HuH-7.5 (cell line): ENCODE data around the gene RPA3.

Source experiments
- DNase-seq: peaks from one replicate; pipeline ENCODE4 v3.0.0; 2011; ENCODE audit warnings: low spot score

Gene RPA3

DNA sequence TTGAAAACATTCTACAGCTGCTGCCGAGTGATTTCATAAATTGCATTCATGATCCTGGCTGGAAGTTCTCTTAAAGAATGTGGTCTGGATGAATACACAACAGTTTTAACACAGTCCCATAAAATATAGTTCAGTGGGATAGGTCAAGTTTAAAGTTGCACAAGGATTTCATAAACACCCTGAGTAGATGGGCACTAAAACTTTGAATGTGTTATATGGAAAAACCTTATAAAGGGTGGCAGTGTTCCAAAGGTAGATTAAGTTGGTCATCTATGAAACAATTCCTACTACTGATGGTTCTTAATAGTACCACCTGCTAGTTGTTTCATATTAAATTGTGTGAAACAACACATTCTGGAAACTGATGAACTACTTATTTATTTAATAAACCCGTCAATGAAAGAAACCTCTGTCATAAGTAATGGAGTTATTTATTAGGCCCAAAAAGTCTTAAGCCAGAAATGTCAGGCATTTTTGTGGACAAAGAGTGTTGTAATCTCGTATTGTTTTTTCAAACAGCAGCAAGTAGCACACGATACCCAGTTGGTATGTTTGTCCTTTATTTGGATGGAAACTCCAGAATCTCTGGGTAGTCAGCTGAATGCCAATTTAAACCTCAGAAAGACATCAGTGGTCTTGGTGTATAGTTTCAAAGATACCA, 14.3 kb upstream of the RPA3 start:
- no peak for DNase-seq

DNA sequence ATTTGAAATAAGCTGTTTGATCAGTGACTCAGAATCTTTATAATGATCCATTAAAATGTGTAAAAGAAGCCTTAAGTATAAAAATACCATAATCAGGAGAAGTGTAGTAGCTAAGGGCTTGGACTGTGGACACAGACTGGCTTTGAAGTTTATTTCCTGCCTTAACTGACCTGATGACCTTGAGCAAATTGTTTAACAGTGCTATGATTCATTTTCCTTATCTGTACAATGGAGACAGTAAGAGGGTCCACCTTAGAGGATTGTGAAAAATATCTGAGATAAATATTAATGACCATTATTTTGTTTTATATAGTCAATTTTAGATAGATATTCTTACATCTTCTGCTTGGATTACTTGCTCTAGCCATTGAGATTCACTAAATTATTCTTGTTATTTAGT, 13.3 kb upstream of the RPA3 start:
- DNase-seq: peak; percentile 27

DNA sequence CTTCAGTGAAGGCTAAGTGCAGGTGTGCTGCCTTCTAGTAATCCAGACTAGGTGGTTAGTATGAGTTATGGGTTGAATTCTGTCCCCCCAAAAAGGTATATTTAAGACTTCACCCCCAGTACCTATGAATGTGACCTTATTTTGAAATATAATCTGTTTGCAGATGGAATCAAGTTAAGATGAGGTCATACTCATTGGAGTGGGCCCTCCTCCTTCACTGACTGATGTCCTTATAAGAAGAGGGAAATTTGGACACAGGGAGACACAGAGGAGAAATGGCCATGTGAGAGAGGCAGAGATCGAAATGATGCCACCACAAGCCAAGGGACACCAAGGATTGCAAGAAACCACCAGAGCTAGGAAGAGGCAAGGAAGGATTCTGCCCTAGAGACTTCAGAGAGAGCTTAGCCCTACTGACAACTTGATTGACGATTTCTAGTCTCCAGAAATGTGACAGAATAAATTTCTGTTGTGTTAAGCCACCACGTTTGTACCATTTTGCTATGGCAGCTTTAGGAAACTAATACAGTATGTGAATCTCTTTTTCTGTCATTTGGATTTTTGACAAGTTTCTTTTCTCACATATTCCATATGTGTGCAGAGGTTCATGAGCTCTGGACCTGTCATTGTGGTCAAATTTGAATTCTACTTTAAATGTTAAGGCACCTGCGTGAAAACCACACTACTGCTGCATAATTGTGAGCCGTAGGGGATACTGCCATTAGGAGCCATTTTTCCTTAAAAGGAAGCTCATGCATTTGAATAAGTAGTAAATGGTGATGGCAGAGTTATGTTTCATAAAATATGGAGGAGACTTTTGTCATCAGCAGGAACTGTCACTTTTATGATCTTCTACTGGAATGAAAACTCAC, 2.6 kb upstream of the RPA3 start:
- DNase-seq: no peak

DNA sequence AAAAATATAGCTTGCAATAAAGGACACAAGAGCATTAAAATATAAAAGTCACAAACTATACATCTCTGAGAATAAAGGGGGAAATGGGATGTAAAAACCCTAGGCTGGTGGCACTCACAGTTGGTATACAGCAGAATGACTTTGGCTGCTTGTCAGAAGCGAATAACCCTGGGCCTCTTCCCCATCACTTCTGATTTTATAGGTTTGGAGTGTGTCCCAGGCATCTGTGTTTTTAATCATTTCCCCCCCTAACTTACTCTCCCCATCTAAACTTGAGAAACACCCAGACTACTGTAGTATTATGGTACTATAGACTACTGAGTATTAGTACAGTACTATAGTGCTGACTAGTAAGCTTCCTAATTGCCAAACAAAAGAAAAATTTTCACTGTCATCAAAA, 1.8 kb upstream of the RPA3 start:
- no peak for DNase-seq

DNA sequence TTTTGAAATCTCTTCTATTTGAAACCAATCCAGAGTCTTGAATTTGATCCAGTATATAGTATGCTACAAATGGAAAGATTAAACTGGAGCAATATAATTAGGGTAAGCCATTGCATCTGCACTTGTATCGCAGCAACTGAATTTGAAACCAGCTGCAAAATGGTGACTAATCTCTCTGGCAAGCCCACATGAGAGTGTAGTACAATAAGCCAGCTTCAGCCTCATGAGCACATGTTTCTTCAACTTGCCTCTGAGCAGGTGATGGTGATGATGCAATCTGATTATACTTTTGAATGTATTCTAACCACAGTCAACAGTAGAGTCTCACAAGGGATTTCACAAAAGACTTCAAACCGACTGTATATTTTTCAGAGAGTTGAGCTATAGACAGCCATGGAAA, 829 bp upstream of the RPA3 start:
- DNase-seq: no peak

DNA sequence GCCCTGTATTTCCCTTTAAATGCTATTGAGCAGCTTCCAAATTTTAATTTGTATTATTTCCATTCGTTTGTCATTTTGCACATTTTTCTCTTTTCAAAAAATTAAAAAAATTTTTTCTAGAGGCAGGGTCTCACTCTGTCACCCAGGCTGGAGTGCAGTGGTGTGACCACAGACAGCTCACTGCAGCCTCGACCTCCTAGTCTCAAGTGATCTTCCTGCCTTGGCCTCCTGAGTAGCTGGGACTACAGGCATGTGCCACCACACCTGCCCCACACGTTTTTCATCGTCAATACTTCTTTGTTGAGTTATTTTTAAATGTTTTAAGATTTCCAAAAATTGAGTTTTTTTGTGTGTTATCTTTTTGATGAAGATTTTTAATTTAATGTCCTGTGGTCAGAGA, 4.7 kb downstream of the RPA3 start:
- DNase-seq: no peak

DNA sequence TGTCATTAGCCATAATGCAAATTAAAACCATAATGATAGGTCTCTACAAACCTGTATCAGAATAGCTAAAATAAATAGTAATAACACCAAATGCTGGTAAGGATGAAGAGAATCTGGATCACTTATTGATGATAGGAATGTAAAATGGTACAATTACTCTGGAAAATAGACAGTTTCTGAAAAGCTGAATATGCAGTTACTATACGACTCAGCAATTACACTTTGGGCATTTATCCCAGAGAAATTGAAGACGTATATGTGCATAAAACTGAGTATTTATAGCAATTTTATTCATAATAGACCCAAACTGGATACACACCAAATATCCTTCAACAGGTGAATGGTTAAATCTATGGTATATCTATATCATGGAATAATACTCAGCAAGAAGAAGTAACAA, 7.9 kb downstream of the RPA3 start:
- DNase-seq: no peak

DNA sequence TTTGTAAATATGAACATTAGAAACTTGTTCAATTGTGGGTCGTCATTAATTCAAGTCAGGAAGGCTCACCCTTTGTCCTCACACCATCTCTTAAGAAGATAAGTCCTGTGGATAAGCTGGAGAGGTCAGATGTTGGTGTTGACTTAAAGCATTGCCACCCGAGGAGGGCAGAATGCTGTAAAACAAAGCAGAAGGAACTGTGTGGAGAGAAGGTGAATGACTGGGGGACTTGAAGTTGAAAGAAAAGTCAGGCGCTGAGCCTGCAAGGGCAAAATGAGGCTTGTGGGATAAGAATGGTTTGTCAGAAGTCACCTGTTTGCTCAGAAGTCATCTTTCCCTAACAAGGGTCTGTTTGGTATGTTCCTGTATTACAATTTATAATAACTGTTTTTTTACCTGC, 9.1 kb downstream of the RPA3 start:
- no peak for DNase-seq

DNA sequence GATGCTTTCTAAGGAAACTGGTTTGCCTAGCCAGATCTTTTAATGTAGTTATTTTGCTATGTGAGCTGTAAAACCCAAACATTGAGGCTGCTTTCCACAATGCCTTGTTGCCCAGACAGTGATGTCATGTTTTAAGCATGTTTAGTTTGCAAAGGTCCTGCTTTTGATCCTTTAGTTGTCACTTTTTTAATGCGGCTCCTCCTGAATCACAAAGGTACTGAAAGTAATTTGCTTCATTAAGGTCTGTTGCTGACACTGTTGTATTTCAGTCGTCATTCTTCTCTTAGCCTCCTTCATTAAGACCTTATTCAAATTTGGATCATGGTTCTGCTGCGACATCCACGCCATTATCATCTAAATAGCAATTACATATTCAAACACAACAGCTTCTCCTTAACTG, 10.6 kb downstream of the RPA3 start:
- no peak for DNase-seq

DNA sequence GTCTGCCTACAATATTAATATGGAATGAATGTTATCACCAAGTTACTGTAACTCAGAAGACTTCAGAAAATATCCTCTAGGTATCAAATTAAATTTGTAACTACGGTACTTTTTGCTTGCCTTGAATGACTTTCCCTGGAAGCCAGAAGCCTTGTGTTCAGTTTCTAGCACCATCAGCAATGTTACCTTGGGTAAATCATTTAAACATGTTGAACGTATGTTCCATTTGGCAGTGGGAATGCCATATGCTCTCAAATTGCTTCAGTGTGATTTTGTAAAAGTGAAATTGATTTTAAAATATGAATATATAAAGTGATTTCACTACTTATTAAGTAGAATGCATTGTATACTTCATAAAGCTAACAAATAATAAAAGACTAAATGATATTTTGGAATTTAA, 11.2 kb downstream of the RPA3 start:
- DNase-seq: no peak

DNA sequence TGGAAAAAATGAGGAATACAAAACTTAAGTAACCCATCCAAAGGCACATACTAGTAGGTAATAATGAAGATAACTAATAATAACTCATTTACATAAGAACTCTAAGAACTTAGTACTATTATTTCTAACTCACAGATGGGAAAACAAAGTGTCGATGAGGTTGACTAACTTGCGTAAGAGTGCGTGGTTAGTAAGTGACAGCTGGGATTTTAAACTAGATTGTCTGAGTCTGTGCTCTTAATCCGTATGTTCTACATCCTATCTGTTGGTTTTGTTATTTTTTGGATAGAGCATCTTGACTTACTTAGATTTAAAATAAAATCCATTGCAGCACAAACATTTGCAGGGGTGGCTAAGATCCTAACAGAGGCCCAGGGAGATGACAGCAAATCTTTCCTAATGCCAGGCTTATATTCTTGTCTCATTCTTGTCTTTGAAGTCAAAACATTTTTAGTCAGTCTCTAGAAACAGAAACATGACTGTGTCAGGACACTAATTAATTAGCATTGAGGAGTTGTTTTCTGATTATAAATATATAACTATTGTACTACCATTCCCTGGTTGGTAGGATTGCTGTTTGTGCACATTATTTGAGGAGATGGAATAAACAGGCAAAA, 11.7 kb downstream of the RPA3 start:
- DNase-seq: no peak

DNA sequence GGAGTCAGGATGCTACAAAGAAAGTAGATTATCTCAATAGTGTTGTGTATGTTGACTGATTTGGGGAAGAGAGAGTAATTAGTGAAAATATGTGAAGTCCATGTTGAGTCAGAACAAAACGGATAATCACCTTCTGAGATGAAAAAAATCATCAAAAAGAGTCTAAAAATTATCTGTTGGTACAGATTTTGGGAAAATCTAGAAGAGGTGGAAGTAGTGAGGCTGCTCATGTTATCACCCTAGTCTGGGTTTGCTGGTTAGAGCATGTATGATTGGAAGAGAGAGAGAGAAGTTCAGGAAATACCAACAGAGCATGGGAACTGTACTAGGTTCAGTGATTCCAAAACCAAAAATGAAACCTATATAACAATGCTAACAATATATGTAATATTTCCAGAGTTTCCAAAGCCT, 12.3 kb downstream of the RPA3 start:
- DNase-seq: no peak

DNA sequence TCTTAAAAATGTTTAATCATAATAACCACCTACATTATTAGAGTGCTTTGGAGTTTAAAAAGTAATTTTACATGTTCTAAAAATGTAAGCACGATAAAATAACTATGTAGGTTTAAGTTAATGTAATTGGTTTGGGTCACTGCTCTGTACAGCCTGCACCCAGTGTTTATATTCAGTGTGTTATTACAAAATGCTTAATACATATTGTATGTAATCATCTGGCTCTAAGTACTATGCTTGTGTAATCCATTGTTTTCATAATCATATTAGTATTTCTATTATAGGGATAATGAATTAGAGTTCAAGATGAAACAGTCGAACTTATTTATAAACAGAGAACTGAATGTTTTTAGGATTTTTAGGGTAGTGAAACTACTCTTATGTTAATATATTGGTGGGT, 13.1 kb downstream of the RPA3 start:
- DNase-seq: no peak

DNA sequence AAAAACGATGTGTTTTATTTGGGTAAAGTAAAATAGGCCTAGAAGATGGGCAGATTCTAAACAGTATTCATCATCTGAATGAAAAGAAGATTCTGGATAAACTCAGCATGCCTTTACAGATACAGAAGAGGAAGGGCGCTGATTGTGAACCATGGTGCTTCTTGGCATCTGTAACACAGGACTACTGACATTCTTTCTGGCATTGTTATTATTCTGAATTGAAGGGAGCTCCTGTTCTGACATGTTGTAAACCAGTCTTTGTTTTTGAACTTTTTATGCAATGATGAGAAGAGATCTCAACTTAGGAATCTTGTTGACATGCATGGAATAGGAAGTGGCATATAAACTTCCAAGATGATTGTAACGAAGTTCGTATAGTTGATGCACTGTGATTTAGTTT, 13.5 kb downstream of the RPA3 start:
- DNase-seq: no peak

DNA sequence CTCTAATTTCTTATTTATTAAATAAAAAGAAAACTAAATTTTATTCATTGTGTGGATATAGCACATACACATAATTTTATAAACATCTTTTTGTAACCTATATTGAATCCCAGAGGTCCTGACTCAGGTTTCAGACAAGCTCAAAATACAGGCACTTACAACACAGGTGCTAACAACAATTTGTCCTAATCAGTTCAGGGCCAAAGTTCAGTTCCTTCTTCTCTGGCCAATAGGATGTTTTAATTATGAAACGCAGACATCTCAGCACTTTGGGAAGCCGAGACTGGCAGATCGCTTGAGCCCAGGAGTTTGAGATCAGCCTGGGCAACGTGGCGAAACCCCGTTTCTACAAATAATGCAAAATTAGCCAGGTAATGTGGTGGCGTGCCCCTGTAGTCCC, 15.0 kb downstream of the RPA3 start:
- DNase-seq: no peak

DNA sequence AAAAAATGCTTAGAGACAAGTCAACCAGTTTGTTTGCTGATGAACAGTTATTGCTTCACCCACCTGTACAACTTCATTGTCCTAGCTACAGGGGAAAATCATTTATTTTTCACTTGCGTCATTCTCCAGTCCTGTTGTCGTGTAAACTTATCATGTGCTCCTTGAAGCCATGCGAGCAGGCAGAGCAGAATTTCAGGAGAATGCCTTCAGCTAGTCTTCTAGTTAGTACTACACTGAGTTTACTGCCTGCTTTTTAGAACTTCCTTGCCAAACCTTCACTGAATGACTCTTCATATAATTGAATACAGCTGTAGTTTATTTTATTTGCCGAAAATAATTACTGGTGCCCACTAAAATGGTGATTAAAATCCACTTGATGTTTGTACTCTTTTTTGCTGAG, 15.6 kb downstream of the RPA3 start:
- DNase-seq: no peak

DNA sequence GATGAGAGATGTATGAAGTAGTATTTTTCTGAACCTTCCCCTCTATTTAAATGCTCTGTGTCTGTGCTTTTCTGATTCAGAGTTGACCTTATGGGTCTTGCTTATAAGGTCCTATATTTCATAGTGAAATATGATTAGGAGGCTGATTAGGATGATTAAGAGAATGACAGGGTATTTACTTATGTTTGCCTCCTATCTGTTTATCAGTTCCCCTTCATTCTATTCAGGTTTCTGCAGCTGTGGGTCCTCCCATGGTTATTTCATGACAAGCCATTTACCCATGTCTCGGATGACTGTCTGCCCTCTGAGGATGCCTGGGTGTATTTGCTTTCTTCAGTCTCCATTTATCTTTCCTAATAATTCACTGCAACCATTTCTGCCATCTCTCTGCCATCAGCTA, 16.9 kb downstream of the RPA3 start:
- no peak for DNase-seq

DNA sequence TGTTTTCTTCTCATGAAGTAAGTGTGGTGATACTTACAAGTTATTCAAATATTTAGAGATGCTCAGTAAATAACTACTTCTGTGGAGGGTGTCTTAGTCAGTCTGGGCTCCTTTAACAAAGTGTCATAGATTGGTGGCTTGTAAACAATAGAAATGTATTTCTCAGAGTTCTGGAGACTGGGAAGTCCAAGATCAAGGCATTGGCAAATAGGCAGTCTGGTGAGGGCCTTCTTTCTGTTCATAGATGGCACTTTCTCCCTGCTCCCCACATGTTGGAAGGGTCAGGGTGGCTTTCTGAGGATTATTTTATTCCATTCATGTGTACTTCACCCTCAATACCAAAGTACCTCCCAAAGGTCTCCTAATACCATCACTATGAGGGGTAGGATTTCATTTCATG, 18.4 kb downstream of the RPA3 start:
- no peak for DNase-seq

DNA sequence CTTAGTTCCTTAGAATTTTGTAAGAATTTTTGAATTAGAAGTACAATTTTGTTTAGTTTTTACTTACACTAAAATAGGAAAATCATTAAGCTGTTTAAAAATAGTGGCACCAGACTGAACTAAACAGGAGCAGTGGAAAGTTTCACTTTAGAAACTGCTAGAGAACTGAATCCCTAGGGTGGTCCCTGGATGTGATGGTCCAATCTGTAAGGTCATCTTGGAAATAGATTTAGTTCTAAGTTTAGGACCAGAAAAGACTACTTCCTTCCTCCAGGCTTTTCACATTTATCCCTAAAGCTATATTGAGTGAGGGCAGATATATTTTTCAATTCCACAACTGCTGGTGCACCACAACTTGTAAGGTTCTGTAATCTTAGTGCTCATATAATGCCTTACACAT, 19.0 kb downstream of the RPA3 start:
- DNase-seq: no peak

DNA sequence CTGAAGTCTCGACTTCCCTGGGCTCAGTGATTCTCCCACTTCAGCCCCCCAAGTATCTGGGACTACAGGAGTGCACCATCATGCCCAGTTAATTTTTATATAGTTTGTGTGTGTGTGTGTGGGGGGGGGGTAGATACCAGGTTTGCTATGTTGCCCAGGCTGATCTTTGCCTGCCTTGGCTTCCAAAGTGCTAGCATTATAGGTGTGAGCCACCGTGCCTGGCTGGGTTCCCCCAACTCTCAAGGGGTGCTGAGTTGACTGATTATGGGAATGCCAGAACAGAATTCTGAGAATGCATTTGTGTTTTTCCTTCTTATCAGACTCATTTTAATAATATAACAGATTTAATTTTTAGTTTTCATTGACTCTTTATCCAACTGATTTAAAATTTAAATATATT, 19.5 kb downstream of the RPA3 start:
- DNase-seq: no peak

DNA sequence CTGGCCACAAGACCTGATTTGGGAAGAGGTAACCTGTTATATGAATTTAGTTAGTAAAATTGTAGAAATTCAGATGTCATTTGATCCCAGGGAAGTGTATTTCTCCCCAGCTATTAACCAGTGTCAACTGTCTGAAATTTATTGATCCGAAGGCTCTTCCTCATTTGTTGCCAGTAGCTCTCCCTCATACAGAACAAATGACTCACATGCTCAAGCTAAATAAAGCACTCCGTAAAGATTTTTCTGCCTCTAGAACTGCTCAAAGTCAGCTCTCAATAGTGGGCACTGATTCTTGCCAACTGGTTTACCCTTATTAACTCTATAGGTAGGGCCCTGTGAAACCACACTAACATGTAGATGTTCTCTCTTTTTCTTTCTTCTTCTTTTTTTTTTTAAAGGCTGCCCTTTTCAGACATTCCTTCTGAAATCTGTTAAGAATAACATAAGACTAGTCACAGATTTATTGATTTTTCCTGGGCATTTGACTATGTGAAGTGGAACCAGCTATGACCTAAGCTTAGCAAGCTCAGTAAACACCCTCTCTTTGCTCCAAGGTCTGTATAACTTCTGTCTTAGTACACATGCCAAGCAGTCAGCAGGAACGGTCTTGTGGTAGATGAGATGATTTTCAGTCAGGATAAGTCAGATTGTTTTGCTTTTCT, 21.8 kb downstream of the RPA3 start:
- peak; percentile 16 for DNase-seq

DNA sequence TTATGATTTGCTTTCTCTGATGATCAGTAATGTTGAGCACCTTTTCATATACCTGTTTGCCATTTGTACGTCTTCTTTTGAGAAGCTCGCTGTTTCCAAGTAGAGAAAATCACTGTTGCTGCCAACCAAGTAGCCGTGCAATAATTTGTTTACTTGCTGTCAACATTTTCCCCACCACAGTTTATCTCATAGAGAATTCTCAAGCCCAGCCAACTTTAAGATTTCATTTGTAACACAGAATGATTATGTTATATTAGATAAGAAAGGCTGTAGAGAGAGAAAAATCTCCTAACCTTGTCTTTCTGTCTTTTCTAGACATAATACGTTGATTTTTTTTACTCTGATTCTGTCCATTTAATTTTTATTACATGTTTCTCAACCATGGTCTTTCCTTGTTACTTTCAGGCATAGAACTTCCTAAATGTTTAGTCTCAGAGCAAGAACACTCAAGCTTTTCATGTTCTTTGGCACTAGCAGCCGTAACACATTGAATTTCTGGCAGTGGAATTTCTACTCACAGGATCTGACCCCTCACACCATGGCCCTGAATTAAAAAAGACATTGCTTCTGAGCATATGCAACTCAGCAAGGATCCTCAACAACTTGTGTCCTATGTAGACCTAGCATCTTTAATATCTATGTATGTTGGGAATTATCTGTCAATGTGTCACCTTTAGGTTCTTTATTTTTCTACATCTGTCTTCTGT, 23.1 kb downstream of the RPA3 start:
- no peak for DNase-seq
